Stimulated activated CD4-positive, alpha-beta T cell treated with anti-CD3 and anti-CD28 coated beads, Interleukin-4, amount 100 ng/mL, for 48 hours (primary cell): ENCODE data around the gene GRID1.
"Not testable (repeated sequence)": the region's sequence is repeated elsewhere in the genome, so short reads cannot be mapped to it uniquely, and the experiment has no call there.

Experiments used
- DNase-seq, 2 donors: peaks; one replicate each; pipeline ENCODE4 v3.0.0-alpha.2; 2020; ENCODE audit warnings: low read depth in 2 of 2

The GRID1 gene

GRCh38 chr10:86391986-86392722, 25.6 kb upstream of the GRID1 start:
- no peak for DNase-seq

- DNase-seq: no peak
Measured at GRCh38 chr10:86391236-86391840, 24.7 kb upstream of the GRID1 start.

GRCh38 chr10:86390337-86391120, 23.9 kb upstream of the GRID1 start:
- DNase-seq: no peak

- DNase-seq: no peak
Measured at GRCh38 chr10:86389441-86390193, 23.0 kb upstream of the GRID1 start.

- not testable (repeated sequence) for DNase-seq
Measured at GRCh38 chr10:86389109-86389440, 22.5 kb upstream of the GRID1 start.

- DNase-seq: no peak
Measured at GRCh38 chr10:86388119-86388704, 21.6 kb upstream of the GRID1 start.

GRCh38 chr10:86387178-86387794, 20.7 kb upstream of the GRID1 start:
- no peak for DNase-seq

GRCh38 chr10:86385806-86386205, 19.2 kb upstream of the GRID1 start:
- no peak for DNase-seq

GRCh38 chr10:86377797-86378146, 11.2 kb upstream of the GRID1 start:
- no peak for DNase-seq

- DNase-seq: peak; percentile 72 to 85
Measured at GRCh38 chr10:86376852-86377796, 10.5 kb upstream of the GRID1 start.

- DNase-seq: no peak
Measured at GRCh38 chr10:86376403-86376802, 9.8 kb upstream of the GRID1 start.

- DNase-seq: no peak
Measured at GRCh38 chr10:86375204-86375603, 8.6 kb upstream of the GRID1 start.

- DNase-seq: no peak
Measured at GRCh38 chr10:86374664-86375063, 8.1 kb upstream of the GRID1 start.

GRCh38 chr10:86373828-86374227, 7.2 kb upstream of the GRID1 start:
- no peak for DNase-seq

- DNase-seq: no peak
Measured at GRCh38 chr10:86373251-86373650, 6.7 kb upstream of the GRID1 start.

GRCh38 chr10:86372784-86373239, 6.2 kb upstream of the GRID1 start:
- no peak for DNase-seq

GRCh38 chr10:86372119-86372783, 5.7 kb upstream of the GRID1 start:
- DNase-seq: no peak

- no peak for DNase-seq
Measured at GRCh38 chr10:86371691-86372090, 5.1 kb upstream of the GRID1 start.

GRCh38 chr10:86371116-86371515, 4.5 kb upstream of the GRID1 start:
- no peak for DNase-seq
